Measurements from ENCODE around the gene PLA2R1. TPM values are rescaled to one million over a fixed set of nuclear protein-coding genes. Genes with fewer than 3 reads are reported as not detected.

Gene PLA2R1
- polyA plus RNA-seq, 3 donors: not detected

DNA sequence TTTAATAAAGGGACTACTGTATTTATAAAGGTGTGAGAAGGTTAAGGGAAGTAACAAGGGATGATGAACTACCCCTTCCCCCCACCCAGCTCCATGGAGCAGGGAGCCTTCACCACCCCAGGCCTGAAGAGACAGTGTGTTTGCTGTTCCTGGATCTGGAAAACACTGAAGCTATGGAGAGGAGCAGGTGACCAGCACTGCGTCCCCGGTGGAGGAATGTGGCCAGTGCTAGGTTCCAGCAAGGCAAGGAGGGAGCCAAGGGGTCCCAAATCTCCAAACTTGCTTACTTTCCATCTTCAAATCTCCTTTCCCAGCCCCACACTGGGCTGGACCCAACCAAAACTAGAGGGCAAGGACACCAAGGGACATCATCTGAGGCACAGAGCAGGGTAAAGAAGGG is 135.7 kb downstream of the PLA2R1 start:
- H3K36me3 Mint-ChIP-seq: peaks cover 0 to 4% of the 10 kb centered on the region in 2 donors
- TF ChIP-seq, protein P1, sequence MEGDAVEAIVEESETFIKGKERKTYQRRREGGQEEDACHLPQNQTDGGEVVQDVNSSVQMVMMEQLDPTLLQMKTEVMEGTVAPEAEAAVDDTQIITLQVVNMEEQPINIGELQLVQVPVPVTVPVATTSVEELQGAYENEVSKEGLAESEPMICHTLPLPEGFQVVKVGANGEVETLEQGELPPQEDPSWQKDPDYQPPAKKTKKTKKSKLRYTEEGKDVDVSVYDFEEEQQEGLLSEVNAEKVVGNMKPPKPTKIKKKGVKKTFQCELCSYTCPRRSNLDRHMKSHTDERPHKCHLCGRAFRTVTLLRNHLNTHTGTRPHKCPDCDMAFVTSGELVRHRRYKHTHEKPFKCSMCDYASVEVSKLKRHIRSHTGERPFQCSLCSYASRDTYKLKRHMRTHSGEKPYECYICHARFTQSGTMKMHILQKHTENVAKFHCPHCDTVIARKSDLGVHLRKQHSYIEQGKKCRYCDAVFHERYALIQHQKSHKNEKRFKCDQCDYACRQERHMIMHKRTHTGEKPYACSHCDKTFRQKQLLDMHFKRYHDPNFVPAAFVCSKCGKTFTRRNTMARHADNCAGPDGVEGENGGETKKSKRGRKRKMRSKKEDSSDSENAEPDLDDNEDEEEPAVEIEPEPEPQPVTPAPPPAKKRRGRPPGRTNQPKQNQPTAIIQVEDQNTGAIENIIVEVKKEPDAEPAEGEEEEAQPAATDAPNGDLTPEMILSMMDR (IDR thresholded peaks at IDR 0.05): no peak
- intact Hi-C loops (cut with micrococcal nuclease): no loop called here
- Histone ChIP-seq H3K27ac (ENCODE audit: low read depth in 1 of 2, low read length in 2 of 2) (no peak overlapping the region), H3K4me1 (ENCODE audit: control insufficient read depth in 1 of 2, insufficient read depth in 2 of 2, low read length in 2 of 2) (peaks cover under 1 to 2% of the 10 kb centered on the region in 2 donors), H3K79me2 (ENCODE audit: insufficient read depth, low read length) (no peaks in the 10 kb centered on the region), H4K20me1 (ENCODE audit: insufficient read depth, low read length) (no peaks in the 10 kb centered on the region), H3K9me3 (replicated peaks in 1 of 2; ENCODE audit: control insufficient read depth in 1 of 2, insufficient read depth in 1 of 2, low read length in 2 of 2) (peaks cover 0 to 3% of the 10 kb centered on the region in 2 donors), H3K36me3 (replicated peaks in 1 of 2; ENCODE audit: control insufficient read depth in 1 of 2, insufficient read depth in 2 of 2, low read length in 2 of 2) (no peaks in the 10 kb centered on the region), H3K4me3 (replicated peaks in 1 of 3; ENCODE audit: low read depth in 2 of 3, low read length in 3 of 3) (no peak overlapping the region), H3K27me3 (ENCODE audit: control insufficient read depth in 2 of 2, insufficient read depth in 2 of 2, low read length in 2 of 2) (no peaks in the 10 kb centered on the region), H3K9ac (ENCODE audit: insufficient read depth, low read length, poor library complexity, severe bottlenecking) (no peak overlapping the region), H2AFZ (ENCODE audit: insufficient read depth, low read depth, low read length, poor library complexity, severe bottlenecking) (no peak overlapping the region), H3K4me2 (replicated peaks; ENCODE audit: extremely low read depth, low read length, poor library complexity, severe bottlenecking) (no peak overlapping the region)
- H3K9me3 Mint-ChIP-seq: peaks cover 6 to 17% (median 11%) of the 10 kb centered on the region in 7 donors
- no peak for DNase-seq
- H3K4me1 Mint-ChIP-seq: peaks cover 12% of the 10 kb centered on the region
- no peak overlapping the region for H3K4me3 Mint-ChIP-seq
- no peak overlapping the region for H3K27ac Mint-ChIP-seq
- H3K27me3 Mint-ChIP-seq (ENCODE audit: low read depth in 3 of 3): peaks cover 0 to 2% (median 0%) of the 10 kb centered on the region in 3 donors
- 100% methylated on average over 2 of the region's 2 CpGs for WGBS (ENCODE audit: insufficient coverage)

DNA sequence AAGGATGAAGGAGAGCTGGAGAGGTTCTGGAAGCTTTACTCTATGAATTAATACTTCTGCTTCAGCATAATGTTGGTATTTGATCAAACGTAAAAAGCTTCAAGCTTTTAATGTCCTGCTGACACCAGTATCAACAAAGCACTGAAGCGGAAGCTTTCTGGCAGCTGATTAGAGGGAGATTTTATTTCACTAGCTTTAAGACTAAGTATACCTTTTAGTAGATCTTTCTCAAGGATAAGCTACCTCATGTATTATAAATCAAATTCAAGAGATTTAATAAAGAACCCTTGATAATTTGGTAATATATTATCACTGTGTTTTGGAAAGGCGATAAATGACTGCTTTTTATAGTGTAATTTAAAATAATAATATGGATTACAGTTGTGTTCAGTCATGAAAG is 136.4 kb downstream of the PLA2R1 start:
- Histone ChIP-seq H2AFZ (ENCODE audit: insufficient read depth, low read depth, low read length, poor library complexity, severe bottlenecking) (no peak overlapping the region), H3K9me3 (replicated peaks in 1 of 2; ENCODE audit: control insufficient read depth in 1 of 2, insufficient read depth in 1 of 2, low read length in 2 of 2) (peaks cover 0 to 3% of the 10 kb centered on the region in 2 donors), H3K27me3 (ENCODE audit: control insufficient read depth in 2 of 2, insufficient read depth in 2 of 2, low read length in 2 of 2) (no peaks in the 10 kb centered on the region), H3K4me3 (replicated peaks in 1 of 3; ENCODE audit: low read depth in 2 of 3, low read length in 3 of 3) (no peak overlapping the region), H4K20me1 (ENCODE audit: insufficient read depth, low read length) (no peaks in the 10 kb centered on the region), H3K27ac (ENCODE audit: low read depth in 1 of 2, low read length in 2 of 2) (no peak overlapping the region), H3K79me2 (ENCODE audit: insufficient read depth, low read length) (no peaks in the 10 kb centered on the region), H3K9ac (ENCODE audit: insufficient read depth, low read length, poor library complexity, severe bottlenecking) (no peak overlapping the region), H3K36me3 (replicated peaks in 1 of 2; ENCODE audit: control insufficient read depth in 1 of 2, insufficient read depth in 2 of 2, low read length in 2 of 2) (no peaks in the 10 kb centered on the region), H3K4me1 (ENCODE audit: control insufficient read depth in 1 of 2, insufficient read depth in 2 of 2, low read length in 2 of 2) (peaks cover 3 to 5% of the 10 kb centered on the region in 2 donors), H3K4me2 (replicated peaks; ENCODE audit: extremely low read depth, low read length, poor library complexity, severe bottlenecking) (no peak overlapping the region)
- WGBS (ENCODE audit: insufficient coverage): no CpG with 5 or more reads among the region's 3 CpGs
- no peak overlapping the region for H3K27ac Mint-ChIP-seq
- H3K4me3 Mint-ChIP-seq: no peak overlapping the region
- H3K27me3 Mint-ChIP-seq (ENCODE audit: low read depth in 3 of 3): peaks cover 0 to 2% (median 0%) of the 10 kb centered on the region in 3 donors
- H3K9me3 Mint-ChIP-seq: peaks cover 6 to 17% (median 11%) of the 10 kb centered on the region in 7 donors
- H3K4me1 Mint-ChIP-seq: peaks cover 12% of the 10 kb centered on the region
- peaks cover 0 to 4% of the 10 kb centered on the region in 2 donors for H3K36me3 Mint-ChIP-seq
- TF ChIP-seq, protein P1 (IDR thresholded peaks at IDR 0.05): no peak
- no peak for DNase-seq
- intact Hi-C loops (cut with micrococcal nuclease): no loop called here

Data from CD14-positive monocyte (primary cell).